Fibroblast of the conjunctiva (primary cell): ENCODE results near the gene KCNK1.
"Not testable (repeated sequence)": the region's sequence is repeated elsewhere in the genome, so short reads cannot be mapped to it uniquely, and the experiment has no call there.

Experiments used
- DNase-seq: peaks from one replicate; pipeline ENCODE4 v3.0.0-alpha.2; 2010; ENCODE audit warnings: low read depth

KCNK1 gene

GRCh38 chr1:233607252-233608119 lies 6.4 kb upstream of the KCNK1 start:
- no peak for DNase-seq

GRCh38 chr1:233608988-233609387 lies 4.9 kb upstream of the KCNK1 start:
- no peak for DNase-seq

- DNase-seq, result no peak
Observed at GRCh38 chr1:233609926-233610325, 4.0 kb upstream of the KCNK1 start.

GRCh38 chr1:233610628-233611027 lies 3.3 kb upstream of the KCNK1 start:
- DNase-seq, result no peak

GRCh38 chr1:233611363-233611762 lies 2.5 kb upstream of the KCNK1 start:
- not testable (repeated sequence) for DNase-seq

GRCh38 chr1:233614173-233614742 lies 352 bp downstream of the KCNK1 start:
- DNase-seq, result no peak

- DNase-seq, result no peak
Observed at GRCh38 chr1:233614743-233615521, 1.0 kb downstream of the KCNK1 start.

- DNase-seq, result no peak
Observed at GRCh38 chr1:233615571-233615970, 1.7 kb downstream of the KCNK1 start.

- DNase-seq, result no peak
Observed at GRCh38 chr1:233617025-233617424, 3.1 kb downstream of the KCNK1 start.

- not testable (repeated sequence) for DNase-seq
Observed at GRCh38 chr1:233619414-233619813, 5.5 kb downstream of the KCNK1 start.

- DNase-seq, result no peak
Observed at GRCh38 chr1:233620065-233620464, 6.2 kb downstream of the KCNK1 start.

GRCh38 chr1:233621923-233622322 lies 8.0 kb downstream of the KCNK1 start:
- no peak for DNase-seq

- no peak for DNase-seq
Observed at GRCh38 chr1:233624289-233624688, 10.4 kb downstream of the KCNK1 start.

GRCh38 chr1:233625087-233625486 lies 11.2 kb downstream of the KCNK1 start:
- DNase-seq, result no peak

GRCh38 chr1:233625510-233625981 lies 11.6 kb downstream of the KCNK1 start:
- DNase-seq, result no peak

- DNase-seq, result no peak
Observed at GRCh38 chr1:233627376-233627775, 13.5 kb downstream of the KCNK1 start.

GRCh38 chr1:233627823-233628222 lies 13.9 kb downstream of the KCNK1 start:
- no peak for DNase-seq

GRCh38 chr1:233629305-233629935 lies 15.5 kb downstream of the KCNK1 start:
- DNase-seq, result no peak

- no peak for DNase-seq
Observed at GRCh38 chr1:233631810-233632405, 18.0 kb downstream of the KCNK1 start.

GRCh38 chr1:233632436-233632835 lies 18.5 kb downstream of the KCNK1 start:
- no peak for DNase-seq

- DNase-seq, result no peak
Observed at GRCh38 chr1:233635765-233636502, 22.0 kb downstream of the KCNK1 start.
